Uterus (tissue), 2 donors: ENCODE data around the gene DUOX2.

Source experiments
- CTCF ChIP-seq, 4 experiments: fragments of 200-600 bp in 2 of 4; fragments of 450-650 bp in 2 of 4; sonication (generic) in 2 of 4; IDR thresholded peaks; one replicate each; pipeline ENCODE4 v1.5.1; 2016 to 2019; ENCODE audit warnings: antibody characterized with exemption in 4 of 4, mild to moderate bottlenecking in 2 of 4, moderate library complexity in 1 of 4
- POLR2A ChIP-seq, 2 donors: fragments of 450-650 bp; IDR thresholded peaks; one replicate each; pipeline ENCODE4 v1.6.1; 2016; ENCODE audit warnings: antibody characterized with exemption in 2 of 2, mild to moderate bottlenecking in 1 of 2, moderate library complexity in 1 of 2

- TF ChIP-seq CTCF (IDR thresholded peaks at IDR 0.05) (no peak), POLR2A (IDR thresholded peaks at IDR 0.05) (no peak)
Measured at GRCh38 chr15:45151998-45152828, 38.2 kb upstream of the DUOX2 start.
